Kidney epithelial cell (primary cell): ENCODE data around the gene PLEKHM3. TPM values are rescaled to one million over a fixed set of nuclear protein-coding genes. Genes with fewer than 3 reads are reported as not detected.

Experiments
- DNase-seq: peaks from one replicate; pipeline ENCODE4 v3.0.0-alpha.2; 2010; ENCODE audit warnings: low read depth
- H3K27me3 ChIP-seq: 2 replicates; pipeline ENCODE4 v1.6.0; 2011; ENCODE audit warnings: low read length; ENCODE audit not compliant: control insufficient read depth, insufficient read depth
- H3K36me3 ChIP-seq: 2 replicates; pipeline ENCODE4 v1.5.1; 2011; ENCODE audit warnings: low read length; ENCODE audit not compliant: control insufficient read depth, insufficient read depth
- H3K4me3 ChIP-seq: 2 replicates; pipeline ENCODE4 v1.5.1; 2011; ENCODE audit warnings: low read depth, mild to moderate bottlenecking, control low read depth, low read length
- CTCF ChIP-seq: IDR thresholded peaks from 2 replicates; pipeline ENCODE4 v1.5.1; 2011; ENCODE audit warnings: mild to moderate bottlenecking, moderate library complexity, low read length, control low read depth, inconsistent platforms; ENCODE audit not compliant: insufficient read depth, poor library complexity, severe bottlenecking
- total RNA-seq: library from RNA; depleted of rRNA; stranded (reverse); fragments of >200 nt; gene quantifications from 2 replicates; pipeline ENCODE4 v1.2.3, GENCODE V29; 2015

Gene PLEKHM3
- total RNA-seq, 1 donor from 2014 or later, result 6.3 TPM

- no peaks in the 10 kb centered on the region for H3K27me3 ChIP-seq
- no peak overlapping the region for H3K4me3 ChIP-seq
- no peak for TF ChIP-seq CTCF
- no peak for DNase-seq
- H3K36me3 ChIP-seq, result no peaks in the 10 kb centered on the region
These were observed 201.5 kb downstream of the PLEKHM3 start for GRCh38 chr2:207823865-207824264.

- no peak overlapping the region for H3K4me3 ChIP-seq
- no peak for TF ChIP-seq CTCF
- H3K27me3 ChIP-seq, result no peaks in the 10 kb centered on the region
- H3K36me3 ChIP-seq, result no peaks in the 10 kb centered on the region
- peak; percentile 95 for DNase-seq
These were observed 205.2 kb downstream of the PLEKHM3 start for GRCh38 chr2:207819839-207820784.

- no peak for DNase-seq
- no peak for TF ChIP-seq CTCF
- no peaks in the 10 kb centered on the region for H3K36me3 ChIP-seq
- no peaks in the 10 kb centered on the region for H3K27me3 ChIP-seq
- no peak overlapping the region for H3K4me3 ChIP-seq
These were observed 206.1 kb downstream of the PLEKHM3 start for GRCh38 chr2:207819021-207819797.

- H3K27me3 ChIP-seq, result no peaks in the 10 kb centered on the region
- no peak for TF ChIP-seq CTCF
- H3K4me3 ChIP-seq, result no peak overlapping the region
- H3K36me3 ChIP-seq, result no peaks in the 10 kb centered on the region
- DNase-seq, result no peak
These were observed 208.8 kb downstream of the PLEKHM3 start for GRCh38 chr2:207816546-207816945.

GRCh38 chr2:207815254-207815653 is 210.1 kb downstream of the PLEKHM3 start:
- H3K27me3 ChIP-seq, result no peaks in the 10 kb centered on the region
- no peaks in the 10 kb centered on the region for H3K36me3 ChIP-seq
- H3K4me3 ChIP-seq, result no peak overlapping the region
- DNase-seq, result no peak
- no peak for TF ChIP-seq CTCF
